Neural cell (in vitro differentiated cells): ENCODE results near the gene AOX1. TPM values are rescaled to one million over a fixed set of nuclear protein-coding genes. Genes with fewer than 3 reads are reported as not detected.

Source experiments
- H2AFZ ChIP-seq: fragments of 200-600, 300-800 bp; sonication (generic), shearing (Covaris generic); 2 replicates; pipeline ENCODE4 v1.6.0; 2014; ENCODE audit warnings: low read depth, mild to moderate bottlenecking, antibody characterized with exemption, low read length, moderate library complexity
- H3F3A ChIP-seq: fragments of 200-600 bp; shearing (Covaris generic); 2 replicates; pipeline ENCODE4 v1.6.1; 2016; ENCODE audit warnings: mild to moderate bottlenecking, moderate library complexity, mixed read lengths, antibody characterized with exemption, low read length; ENCODE audit not compliant: insufficient read depth, poor library complexity, severe bottlenecking
- H3K27ac ChIP-seq: fragments of 200-600, 300-800 bp; sonication (generic), shearing (Covaris generic); 2 replicates; pipeline ENCODE4 v1.5.1; 2014; ENCODE audit warnings: mild to moderate bottlenecking, low read length, moderate library complexity
- H3K27me3 ChIP-seq: fragments of 300-800, 200-600 bp; sonication (generic), shearing (Covaris generic); 2 replicates; pipeline ENCODE4 v1.6.0; 2014; ENCODE audit warnings: mild to moderate bottlenecking, low read depth, low read length, moderate library complexity; ENCODE audit not compliant: insufficient read depth
- H3K36me3 ChIP-seq: fragments of 300-800, 200-600 bp; sonication (generic), shearing (Covaris generic); 2 replicates; pipeline ENCODE4 v1.5.1; 2014; ENCODE audit warnings: mild to moderate bottlenecking, antibody characterized with exemption, low read length, moderate library complexity; ENCODE audit not compliant: insufficient read depth
- H3K4me2 ChIP-seq: fragments of 300-800, 200-600 bp; sonication (generic), shearing (Covaris generic); 2 replicates; pipeline ENCODE4 v1.6.0; 2014; ENCODE audit warnings: mild to moderate bottlenecking, low read length
- H3K4me3 ChIP-seq: fragments of 300-800, 200-600 bp; sonication (generic), shearing (Covaris generic); 2 replicates; pipeline ENCODE4 v1.5.1; 2014; ENCODE audit warnings: mild to moderate bottlenecking, low read length, moderate library complexity
- H3K79me2 ChIP-seq: fragments of 200-600 bp; shearing (Covaris generic); replicated peaks from 2 replicates; pipeline ENCODE4 v1.6.0; 2014; ENCODE audit warnings: mild to moderate bottlenecking, low read length, moderate library complexity; ENCODE audit not compliant: insufficient read depth
- H3K9ac ChIP-seq: fragments of 300-800, 200-600 bp; sonication (generic), shearing (Covaris generic); 2 replicates; pipeline ENCODE4 v1.6.1; 2016; ENCODE audit warnings: mild to moderate bottlenecking, low read length, mixed read lengths
- H3K9me2 ChIP-seq: fragments of 200-600 bp; shearing (Covaris generic); 2 replicates; pipeline ENCODE4 v1.6.1; 2016; ENCODE audit warnings: mild to moderate bottlenecking, low read length, mixed read lengths; ENCODE audit not compliant: insufficient read depth
- H3K9me3 ChIP-seq: fragments of 200-600, 300-800 bp; sonication (generic), shearing (Covaris generic); 2 replicates; pipeline ENCODE4 v1.6.1; 2016; ENCODE audit warnings: mild to moderate bottlenecking, mixed run types, low read length, moderate library complexity, mixed read lengths
- H4K20me1 ChIP-seq: fragments of 200-600 bp; shearing (Covaris generic); 2 replicates; pipeline ENCODE4 v1.6.1; 2016; ENCODE audit warnings: mild to moderate bottlenecking, mixed run types; ENCODE audit not compliant: insufficient read depth
- CTCF ChIP-seq: fragments of 450-650 bp; IDR thresholded peaks from 2 replicates; pipeline ENCODE4 v1.5.1; 2014; ENCODE audit warnings: antibody characterized with exemption, mild to moderate bottlenecking, moderate library complexity; ENCODE audit not compliant: poor library complexity, severe bottlenecking
- EP300 ChIP-seq: fragments of 450-650 bp; conservative IDR thresholded peaks from 2 replicates; pipeline ENCODE4 v1.6.1; 2014; ENCODE audit warnings: antibody characterized with exemption, mild to moderate bottlenecking, moderate library complexity; ENCODE audit not compliant: poor library complexity, severe bottlenecking
- EZH2 ChIP-seq: fragments of 200-600, 300-800 bp; shearing (Covaris generic), sonication (generic); IDR thresholded peaks from 2 replicates; pipeline ENCODE4 v1.6.1; 2014; ENCODE audit warnings: antibody characterized with exemption, low read length, borderline replicate concordance, mild to moderate bottlenecking; ENCODE audit not compliant: insufficient read depth, poor library complexity, severe bottlenecking
- MXI1 ChIP-seq: fragments of 450-650 bp; conservative IDR thresholded peaks from 2 replicates; pipeline ENCODE4 v1.6.1; 2014; ENCODE audit warnings: antibody characterized with exemption, mild to moderate bottlenecking; ENCODE audit not compliant: poor library complexity, severe bottlenecking
- POLR2AphosphoS5 ChIP-seq: IDR thresholded peaks from 2 replicates; pipeline ENCODE4 v1.6.1; 2012
- RAD21 ChIP-seq: fragments of 450-650 bp; conservative IDR thresholded peaks from 2 replicates; pipeline ENCODE4 v1.6.1; 2014; ENCODE audit warnings: antibody characterized with exemption, mild to moderate bottlenecking, moderate library complexity
- REST ChIP-seq: IDR thresholded peaks from 2 replicates; pipeline ENCODE4 v1.6.1; 2012; ENCODE audit warnings: borderline replicate concordance
- SMC3 ChIP-seq: fragments of 450-650 bp; conservative IDR thresholded peaks from 2 replicates; pipeline ENCODE4 v1.6.1; 2014; ENCODE audit warnings: antibody characterized with exemption, mild to moderate bottlenecking, moderate library complexity; ENCODE audit not compliant: poor library complexity
- TAF1 ChIP-seq: IDR thresholded peaks from 2 replicates; pipeline ENCODE4 v1.6.1; 2012; ENCODE audit warnings: low read depth
- polyA plus RNA-seq: library from polyadenylated mRNA; depleted of rRNA; stranded (reverse); fragments of >200 nt; gene quantifications from 2 replicates; pipeline ENCODE4 v1.2.3, GENCODE V29; 2014

The AOX1 gene
- polyA plus RNA-seq, 1 donor from 2014 or later, result not detected

DNA sequence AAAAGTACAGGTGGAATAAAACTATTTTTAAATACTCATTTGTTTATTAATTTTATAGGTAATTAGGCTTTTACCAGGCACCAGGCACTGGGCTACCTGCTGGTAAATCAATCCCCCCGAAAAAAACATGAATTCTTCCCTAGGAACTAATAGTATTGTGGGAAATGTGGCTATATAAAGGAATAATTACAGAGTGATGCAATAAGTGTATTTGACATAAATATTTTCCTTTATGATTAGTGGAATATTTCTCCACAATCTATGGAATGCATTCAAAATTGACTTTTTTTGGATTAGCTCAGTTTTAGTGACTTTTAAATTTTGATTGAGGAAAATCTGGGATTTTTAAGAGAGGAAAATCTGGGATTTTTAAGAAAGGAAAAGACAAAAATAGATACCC is 116.2 kb downstream of the AOX1 start:
- Histone ChIP-seq H4K20me1 (no peaks in the 10 kb centered on the region), H3K36me3 (no peaks in the 10 kb centered on the region), H3K4me3 (no peak overlapping the region), H3K4me2 (no peak overlapping the region), H2AFZ (no peak overlapping the region), H3K9me3 (no peaks in the 10 kb centered on the region), H3K27me3 (no peaks in the 10 kb centered on the region), H3K79me2 (no peaks in the 10 kb centered on the region), H3K9ac (no peak overlapping the region), H3K9me2 (no peaks in the 10 kb centered on the region), H3K27ac (no peak overlapping the region), H3F3A (no peaks in the 10 kb centered on the region)
- TF ChIP-seq POLR2AphosphoS5 (no peak), RAD21 (no peak), EP300 (no peak), TAF1 (no peak), EZH2 (no peak), SMC3 (no peak), REST (no peak), CTCF (no peak), MXI1 (no peak)

DNA sequence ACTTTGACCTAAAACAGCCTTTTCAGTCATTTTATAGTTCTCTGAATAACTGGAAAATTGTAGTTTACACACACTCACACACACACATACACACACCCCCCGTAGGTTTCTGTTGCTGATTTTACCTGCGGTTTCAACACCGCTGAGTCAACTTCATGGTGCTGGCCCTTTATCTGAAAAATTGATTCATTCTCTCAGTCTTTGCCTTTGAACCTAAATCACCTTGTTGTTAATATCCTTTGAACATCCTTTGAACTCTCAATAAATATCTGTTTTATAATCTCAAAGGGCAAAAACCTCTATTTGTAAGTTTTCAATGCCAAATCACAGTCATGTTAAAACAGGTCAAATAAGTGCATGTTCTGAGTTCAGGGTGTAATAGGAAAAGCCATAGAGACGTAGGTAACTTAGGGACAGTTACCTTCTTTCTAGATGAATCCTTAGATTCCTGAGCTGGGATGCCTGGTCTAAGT is 116.9 kb downstream of the AOX1 start:
- Histone ChIP-seq H2AFZ (no peak overlapping the region), H3K9me3 (no peaks in the 10 kb centered on the region), H3K79me2 (no peaks in the 10 kb centered on the region), H3K27me3 (no peaks in the 10 kb centered on the region), H3K9ac (no peak overlapping the region), H3F3A (no peaks in the 10 kb centered on the region), H3K9me2 (no peaks in the 10 kb centered on the region), H3K4me3 (no peak overlapping the region), H3K36me3 (no peaks in the 10 kb centered on the region), H4K20me1 (no peaks in the 10 kb centered on the region), H3K27ac (no peak overlapping the region), H3K4me2 (no peak overlapping the region)
- no peak for TF ChIP-seq EZH2
- no peak for TF ChIP-seq MXI1
- TF ChIP-seq REST, result no peak
- no peak for TF ChIP-seq TAF1
- no peak for TF ChIP-seq CTCF
- no peak for TF ChIP-seq POLR2AphosphoS5
- TF ChIP-seq EP300, result no peak
- TF ChIP-seq SMC3, result no peak
- no peak for TF ChIP-seq RAD21
